HUDEP-2 (cell line): ENCODE data around the gene PRPS1.

Experiments used
- DNase-seq, 76 experiments: peaks; one replicate each; lab custom pipeline; 2025; ENCODE audit not compliant: unreplicated experiment in 76 of 76; lab: John Stamatoyannopoulos, UW

PRPS1 gene

GRCh38 chrX:107699616-107700015 is 71.3 kb downstream of the PRPS1 start:
- no peak for DNase-seq

- DNase-seq, result peak in 64 of 76 experiments; percentile 1 to 76 (median 26)
These were observed 72.0 kb downstream of the PRPS1 start for GRCh38 chrX:107700317-107700774.
